Right lobe of liver (tissue), 4 donors: Measurements from ENCODE around the gene FABP3.

Source experiments
- CTCF ChIP-seq, 4 donors: fragments of 200-600 bp in 3 of 4; fragments of 450-650 bp in 1 of 4; IDR thresholded peaks; one replicate each; pipeline versions ENCODE4 v1.5.1 to v1.8.0; 2016 to 2022; ENCODE audit warnings: antibody characterized with exemption in 4 of 4, mild to moderate bottlenecking in 2 of 4
- POLR2A ChIP-seq: fragments of 450-650 bp; IDR thresholded peaks from one replicate; pipeline ENCODE4 v1.6.1; 2017; ENCODE audit warnings: antibody characterized with exemption, mild to moderate bottlenecking
- donor health status: DM: no; HTN: no; CAD: no.
- donor health status: DM: no; HTN: no; CAD: no.
- donor health status: DM: no; HTN: yes; CAD: no.

GRCh38 chr1:31397360-31398095 is 24.7 kb upstream of the FABP3 start:
- TF ChIP-seq CTCF (IDR thresholded peaks at IDR 0.05) (no peak), POLR2A (no peak)
